SU-DHL-6 (cell line): ENCODE data around the gene IGF2BP3.
"Not testable (repeated sequence)": the region's sequence is repeated elsewhere in the genome, so short reads cannot be mapped to it uniquely, and the experiment has no call there.

ENCODE experiments used
- H2AFZ ChIP-seq: fragments of 200-600 bp; sonication (generic); 2 replicates; pipeline ENCODE4 v1.6.1; 2014; ENCODE audit warnings: low read depth, mild to moderate bottlenecking, moderate library complexity, mixed read lengths, antibody characterized with exemption, low read length; ENCODE audit not compliant: severe bottlenecking
- H3F3A ChIP-seq: fragments of 200-600 bp; shearing (Covaris generic); 2 replicates; pipeline ENCODE4 v1.6.0; 2016; ENCODE audit warnings: antibody characterized with exemption, mild to moderate bottlenecking; ENCODE audit not compliant: insufficient read depth
- H3K27ac ChIP-seq: fragments of 200-600 bp; sonication (generic); 2 replicates; pipeline ENCODE4 v1.5.1; 2016; ENCODE audit warnings: low read depth, mild to moderate bottlenecking, low read length, moderate library complexity, mixed read lengths
- H3K27me3 ChIP-seq: fragments of 200-600 bp; sonication (generic), shearing (Covaris generic); 2 replicates; pipeline ENCODE4 v1.6.0; 2014; ENCODE audit warnings: mild to moderate bottlenecking, low read length
- H3K36me3 ChIP-seq: fragments of 200-600 bp; sonication (generic); 2 replicates; pipeline ENCODE4 v1.6.1; 2014; ENCODE audit warnings: mild to moderate bottlenecking, low read length, mixed read lengths
- H3K4me2 ChIP-seq: fragments of 300-600, 200-600 bp; shearing (Covaris generic), sonication (generic); 2 replicates; pipeline ENCODE4 v1.6.0; 2014; ENCODE audit warnings: low read length, low read depth, mild to moderate bottlenecking; ENCODE audit not compliant: poor library complexity, severe bottlenecking
- H3K4me3 ChIP-seq: fragments of 200-600 bp; sonication (generic); 2 replicates; pipeline ENCODE4 v1.5.1; 2014; ENCODE audit warnings: antibody characterized with exemption, low read length, mild to moderate bottlenecking, mixed read lengths; ENCODE audit not compliant: insufficient read depth, poor library complexity, severe bottlenecking
- H3K79me2 ChIP-seq: fragments of 200-600 bp; sonication (generic); 2 replicates; pipeline ENCODE4 v1.6.1; 2014; ENCODE audit warnings: mild to moderate bottlenecking, low read length, moderate library complexity; ENCODE audit not compliant: insufficient read depth
- H3K9ac ChIP-seq: fragments of 200-600 bp; sonication (generic); 2 replicates; pipeline ENCODE4 v1.7.0; 2014; ENCODE audit warnings: mild to moderate bottlenecking, low read length
- H3K9me2 ChIP-seq: fragments of 200-600 bp; sonication (generic); replicated peaks from 2 replicates; pipeline ENCODE4 v1.6.1; 2014; ENCODE audit warnings: low read length; ENCODE audit not compliant: insufficient read depth
- H3K9me3 ChIP-seq: fragments of 200-600 bp; sonication (generic); 2 replicates; pipeline ENCODE4 v1.6.1; 2014; ENCODE audit warnings: low read length, mixed read lengths; ENCODE audit not compliant: insufficient read depth
- H4K20me1 ChIP-seq: fragments of 200-600 bp; sonication (generic); 2 replicates; pipeline ENCODE4 v1.6.1; 2014; ENCODE audit warnings: low read depth, mild to moderate bottlenecking, antibody characterized with exemption, low read length, moderate library complexity, mixed read lengths
- CTCF ChIP-seq: fragments of 200-600 bp; sonication (generic); IDR thresholded peaks from one replicate; pipeline ENCODE4 v1.5.1; 2017; ENCODE audit warnings: antibody characterized with exemption, mild to moderate bottlenecking, low read length, moderate library complexity; ENCODE audit not compliant: insufficient read depth, poor library complexity, severe bottlenecking
- EZH2phosphoT487 ChIP-seq: fragments of 200-600 bp; sonication (generic), shearing (Covaris generic); conservative IDR thresholded peaks from 2 replicates; pipeline ENCODE4 v1.6.1; 2018; ENCODE audit warnings: mild to moderate bottlenecking, antibody characterized with exemption, low read length, moderate library complexity, mixed read lengths

Gene IGF2BP3

GRCh38 chr7:23470330-23471105 is at the start of gene IGF2BP3:
Gene IGF2BP3 (minus strand): TSS chr7:23470491. CDS start chr7:23470110, 381 bp downstream.
- Histone ChIP-seq H3K9me3 (no peaks in the 10 kb centered on the region), H3K4me3 (peak within 1 kb of the TSS; percentile 90), H3K36me3 (peaks cover 8% of the 10 kb centered on the region), H3K4me2 (peak within 1 kb of the TSS; percentile 100), H3K27ac (peak within 1 kb of the TSS; percentile 96), H3F3A (peaks cover 58% of the 10 kb centered on the region), H3K9me2 (no peaks in the 10 kb centered on the region), H3K27me3 (no peaks in the 10 kb centered on the region), H3K79me2 (peaks cover 74% of the 10 kb centered on the region), H4K20me1 (peaks cover 11% of the 10 kb centered on the region; the same call in 1 of the 2 replicates), H2AFZ (no peak within 1 kb of the TSS), H3K9ac (peak within 1 kb of the TSS; percentile 92)
- TF ChIP-seq EZH2phosphoT487 = no peak
- no peak for TF ChIP-seq CTCF

GRCh38 chr7:23514755-23515154 is 44.5 kb upstream of the IGF2BP3 start:
- Histone ChIP-seq H3K9ac (no peak overlapping the region), H3K79me2 (peaks cover 87% of the 10 kb centered on the region), H3F3A (peaks cover 19% of the 10 kb centered on the region), H3K4me2 (no peak overlapping the region), H3K9me3 (no peaks in the 10 kb centered on the region), H3K36me3 (peaks cover 71% of the 10 kb centered on the region), H3K4me3 (no peak overlapping the region), H3K27me3 (no peaks in the 10 kb centered on the region), H3K9me2 (no peaks in the 10 kb centered on the region), H3K27ac (no peak overlapping the region), H2AFZ (no peak overlapping the region), H4K20me1 (peaks cover 28% of the 10 kb centered on the region)
- TF ChIP-seq CTCF (no peak), EZH2phosphoT487 (no peak)

- not testable (repeated sequence) for H3K4me3 ChIP-seq, H3K4me2 ChIP-seq, H3K9ac ChIP-seq, H3K27ac ChIP-seq, H2AFZ ChIP-seq, H3K9me2 ChIP-seq, H3K27me3 ChIP-seq, H3K9me3 ChIP-seq
- Histone ChIP-seq H3K79me2 (peaks cover 87% of the 10 kb centered on the region), H3F3A (peaks cover 19% of the 10 kb centered on the region), H4K20me1 (peaks cover 21% of the 10 kb centered on the region), H3K36me3 (peaks cover 66% of the 10 kb centered on the region)
These were observed 43.5 kb upstream of the IGF2BP3 start for GRCh38 chr7:23513746-23514145.

- Histone ChIP-seq H4K20me1 (no peaks in the 10 kb centered on the region), H3K79me2 (peaks cover 10% of the 10 kb centered on the region; the same call in 1 of the 2 replicates), H3K4me3 (no peak overlapping the region), H3K36me3 (no peaks in the 10 kb centered on the region), H3K9me2 (no peaks in the 10 kb centered on the region), H3K4me2 (no peak overlapping the region), H3K27ac (no peak overlapping the region), H3K9ac (no peak overlapping the region), H3K9me3 (no peaks in the 10 kb centered on the region), H3K27me3 (no peaks in the 10 kb centered on the region), H2AFZ (no peak overlapping the region), H3F3A (peaks cover 45% of the 10 kb centered on the region)
- no peak for TF ChIP-seq EZH2phosphoT487
- TF ChIP-seq CTCF = no peak
These were observed 23.7 kb upstream of the IGF2BP3 start for GRCh38 chr7:23494009-23494408.
